ENCODE results near the gene SNRNP25. TPM values are rescaled to one million over a fixed set of nuclear protein-coding genes. Genes with fewer than 3 reads are reported as not detected.

SNRNP25 gene
- total and polyA plus RNA-seq, 2 donors (not counting 3 experiments of a cell fraction or from before 2014, with no cell fraction given): 41.8 to 49.6 TPM

DNA sequence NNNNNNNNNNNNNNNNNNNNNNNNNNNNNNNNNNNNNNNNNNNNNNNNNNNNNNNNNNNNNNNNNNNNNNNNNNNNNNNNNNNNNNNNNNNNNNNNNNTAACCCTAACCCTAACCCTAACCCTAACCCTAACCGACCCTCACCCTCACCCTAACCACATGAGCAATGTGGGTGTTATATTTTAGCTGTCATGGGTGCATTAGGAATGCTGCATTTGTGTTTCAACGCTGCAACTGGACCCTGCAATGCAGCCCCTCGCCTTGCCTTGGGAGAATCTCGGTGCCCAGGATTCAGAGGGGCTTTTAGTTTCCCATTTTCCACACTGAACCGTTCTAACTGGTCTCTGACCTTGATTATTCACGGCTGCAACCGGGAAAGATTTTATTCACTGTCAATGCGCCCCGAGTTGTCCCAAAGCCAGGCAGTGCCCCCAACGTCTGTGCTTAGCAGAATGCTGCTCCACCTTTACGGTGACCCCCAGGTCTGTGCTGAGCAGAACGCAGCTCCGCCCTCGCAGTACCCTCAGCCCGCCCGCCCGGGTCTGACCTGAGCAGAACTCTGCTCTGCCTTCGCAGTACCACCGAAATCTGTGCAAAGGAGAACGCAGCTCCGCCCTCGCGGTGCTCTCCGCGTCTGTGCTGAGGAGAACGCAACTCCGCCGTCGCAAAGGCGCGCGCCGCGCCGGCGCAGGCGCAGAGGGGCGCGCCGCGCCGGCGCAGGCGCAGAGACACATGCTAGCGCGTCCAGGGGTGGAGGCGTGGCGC lies 43.5 kb upstream of the SNRNP25 start:
- Histone ChIP-seq H3K9me1 (replicated peaks; ENCODE audit: control insufficient read depth, extremely low read depth, insufficient read depth, low read length) (no peaks in the 10 kb centered on the region), H3K4me1 (ENCODE audit: control insufficient read depth, extremely low read depth, insufficient read depth, low read length) (no peaks in the 10 kb centered on the region), H3K9me3 (replicated peaks; ENCODE audit: control insufficient read depth, insufficient read depth, low read length) (no peaks in the 10 kb centered on the region), H3K9ac (replicated peaks; ENCODE audit: extremely low read depth, insufficient read depth, low read length) (no peak overlapping the region), H3K36me3 (ENCODE audit: control insufficient read depth in 2 of 2, extremely low read depth in 1 of 2, insufficient read depth in 2 of 2, low read length in 2 of 2) (no peaks in the 10 kb centered on the region), H3K27ac (ENCODE audit: insufficient read depth, low read depth, low read length) (no peak overlapping the region), H3K79me2 (ENCODE audit: control insufficient read depth, insufficient read depth, low read length) (no peaks in the 10 kb centered on the region), H4K20me1 (replicated peaks; ENCODE audit: control insufficient read depth, extremely low read depth, insufficient read depth, low read length) (no peaks in the 10 kb centered on the region), H3K4me2 (ENCODE audit: insufficient read depth, low read length) (no peak overlapping the region), H3K4me3 (replicated peaks in 1 of 3; ENCODE audit: insufficient read depth in 1 of 3, low read depth in 1 of 3, low read length in 3 of 3) (peak overlapping the region in 1 of 3 experiments; percentile 27), H3K27me3 (ENCODE audit: control insufficient read depth in 2 of 2, insufficient read depth in 2 of 2, low read length in 2 of 2) (no peaks in the 10 kb centered on the region), H2AFZ (ENCODE audit: low read depth, low read length) (no peak overlapping the region)
- TF ChIP-seq CTCF (IDR thresholded peaks at IDR 0.05; ENCODE audit: extremely low read depth in 1 of 2, insufficient read depth in 1 of 2, low read depth in 1 of 2, low read length in 2 of 2) (no peak), POLR2AphosphoS5 (IDR thresholded peaks at IDR 0.05; ENCODE audit: insufficient read depth, low read depth, low read length) (no peak), POLR2A (IDR thresholded peaks at IDR 0.05; ENCODE audit: low read depth, low read length) (no peak), MYC (IDR thresholded peaks at IDR 0.05; ENCODE audit: low read depth, low read length) (no peak), EZH2 (IDR thresholded peaks at IDR 0.05; ENCODE audit: borderline replicate concordance, low read depth, low read length, severe bottlenecking) (no peak), FOS (IDR thresholded peaks at IDR 0.05; ENCODE audit: borderline replicate concordance, insufficient read depth, low read length) (no peak), GATA2 (IDR thresholded peaks at IDR 0.05; ENCODE audit: insufficient read depth, insufficient read length, low read depth, low read length) (no peak), MAX (IDR thresholded peaks at IDR 0.05; ENCODE audit: insufficient read depth, insufficient read length) (no peak), JUN (IDR thresholded peaks at IDR 0.05; ENCODE audit: borderline replicate concordance, insufficient read depth, insufficient read length, low read depth) (no peak)
- DNase-seq (ENCODE audit: low read depth, low spot score) (no peak), FAIRE-seq (no peak)
- ChIA-PET CTCF (no interaction called here), POLR2A (no interaction called here)
- dilution Hi-C loops (cut with MboI; ENCODE audit: extremely low pct_ligation_motif_present, low sequenced_read_pairs) (no loop called here), intact Hi-C loops (cut with micrococcal nuclease) (no loop called here)
- no TSS peak for BruUV-seq (replicated peaks)
